ENCODE data around the gene TNFRSF1B.

DNA sequence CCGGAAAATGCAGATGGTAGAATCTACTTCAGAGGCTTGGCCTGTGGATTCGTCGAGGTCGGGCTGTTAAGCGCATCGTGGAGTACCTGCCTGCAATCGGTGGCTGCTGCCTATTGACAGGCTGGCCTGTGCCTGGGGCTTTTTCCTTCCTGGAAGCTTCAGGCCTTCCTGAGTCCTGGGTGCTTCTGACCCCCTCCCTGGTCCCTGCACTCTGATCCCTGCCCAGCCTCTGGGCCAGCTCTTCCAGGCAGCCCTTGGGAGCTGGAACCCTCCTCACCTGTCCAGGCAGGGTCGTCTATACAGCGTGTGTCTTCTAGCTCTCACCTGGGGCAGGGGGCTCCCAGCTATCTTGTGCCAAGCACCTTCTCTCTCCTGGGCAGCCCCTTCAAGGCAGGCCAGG, 40.0 kb upstream of the TNFRSF1B start:
- TF ChIP-seq, protein P1, sequence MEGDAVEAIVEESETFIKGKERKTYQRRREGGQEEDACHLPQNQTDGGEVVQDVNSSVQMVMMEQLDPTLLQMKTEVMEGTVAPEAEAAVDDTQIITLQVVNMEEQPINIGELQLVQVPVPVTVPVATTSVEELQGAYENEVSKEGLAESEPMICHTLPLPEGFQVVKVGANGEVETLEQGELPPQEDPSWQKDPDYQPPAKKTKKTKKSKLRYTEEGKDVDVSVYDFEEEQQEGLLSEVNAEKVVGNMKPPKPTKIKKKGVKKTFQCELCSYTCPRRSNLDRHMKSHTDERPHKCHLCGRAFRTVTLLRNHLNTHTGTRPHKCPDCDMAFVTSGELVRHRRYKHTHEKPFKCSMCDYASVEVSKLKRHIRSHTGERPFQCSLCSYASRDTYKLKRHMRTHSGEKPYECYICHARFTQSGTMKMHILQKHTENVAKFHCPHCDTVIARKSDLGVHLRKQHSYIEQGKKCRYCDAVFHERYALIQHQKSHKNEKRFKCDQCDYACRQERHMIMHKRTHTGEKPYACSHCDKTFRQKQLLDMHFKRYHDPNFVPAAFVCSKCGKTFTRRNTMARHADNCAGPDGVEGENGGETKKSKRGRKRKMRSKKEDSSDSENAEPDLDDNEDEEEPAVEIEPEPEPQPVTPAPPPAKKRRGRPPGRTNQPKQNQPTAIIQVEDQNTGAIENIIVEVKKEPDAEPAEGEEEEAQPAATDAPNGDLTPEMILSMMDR (IDR thresholded peaks at IDR 0.05): no peak
- TF ChIP-seq POLR2A (IDR thresholded peaks at IDR 0.05): no peak
